Islet of Langerhans (tissue), 1 donor: ENCODE data around the gene DDAH1.
"Not testable (repeated sequence)": the region's sequence is repeated elsewhere in the genome, so short reads cannot be mapped to it uniquely, and the experiment has no call there.

ENCODE experiments used
- FAIRE-seq: peaks from one replicate; lab custom pipeline; 2011; peaks lifted over from hg19 to GRCh38; lab: Jason Lieb, UNC

The DDAH1 gene

DNA sequence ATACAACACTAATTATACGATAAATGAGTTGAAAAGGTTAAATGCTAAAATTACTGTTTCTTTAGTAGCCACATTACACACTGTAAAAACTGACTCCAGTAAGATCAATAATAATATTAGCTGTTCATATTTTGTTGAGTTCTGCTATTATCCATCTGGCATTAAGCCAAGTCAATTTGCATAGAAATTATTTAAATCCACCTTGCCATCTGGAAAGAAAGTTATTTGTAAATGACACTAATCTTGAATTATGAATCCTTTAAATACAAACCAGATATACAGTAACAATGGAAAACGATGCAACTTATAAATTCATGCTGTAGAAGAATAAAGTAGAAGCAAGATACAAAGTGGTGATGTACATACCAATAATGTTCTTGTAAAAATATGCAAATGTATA, 107.1 kb downstream of the DDAH1 start:
- FAIRE-seq, result peak; percentile 45

DNA sequence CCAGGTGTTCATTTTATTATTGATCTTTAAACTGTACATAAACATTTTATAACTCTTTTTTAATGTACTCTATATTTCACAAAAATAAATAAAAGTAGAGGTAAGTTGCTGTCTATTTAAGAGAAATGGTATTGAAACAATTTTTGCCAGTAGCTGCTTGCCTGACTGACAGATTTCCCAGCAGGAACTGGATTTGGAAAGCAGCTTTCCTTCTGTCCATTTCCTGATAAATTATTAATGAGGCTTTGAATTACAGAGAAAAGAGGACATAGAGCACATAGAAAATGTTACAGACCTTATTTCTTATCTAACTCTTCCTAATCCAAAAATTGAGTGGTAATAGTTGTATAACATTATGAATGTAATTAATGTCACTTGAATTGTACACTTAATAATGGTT, 108.8 kb downstream of the DDAH1 start:
- FAIRE-seq, result no peak

DNA sequence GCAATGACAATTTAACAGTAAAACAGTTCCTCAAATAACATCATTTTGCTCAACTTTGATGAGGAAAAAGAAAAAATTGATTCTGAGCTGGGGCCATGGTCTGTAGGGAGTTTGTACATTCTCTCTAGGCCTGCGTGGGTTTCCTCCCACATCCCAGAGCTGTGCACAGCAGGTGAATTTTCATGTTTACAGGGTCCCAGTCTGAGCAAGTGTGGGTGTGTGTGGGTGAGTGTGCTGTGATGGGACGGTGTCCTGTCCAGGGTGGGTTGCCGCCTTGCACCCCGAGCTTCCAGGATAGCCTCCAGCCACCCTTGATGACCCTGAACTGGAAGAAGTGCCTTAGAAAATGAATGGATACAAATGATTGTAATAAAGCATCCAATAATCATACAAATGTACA, 112.9 kb downstream of the DDAH1 start:
- FAIRE-seq, result no peak

DNA sequence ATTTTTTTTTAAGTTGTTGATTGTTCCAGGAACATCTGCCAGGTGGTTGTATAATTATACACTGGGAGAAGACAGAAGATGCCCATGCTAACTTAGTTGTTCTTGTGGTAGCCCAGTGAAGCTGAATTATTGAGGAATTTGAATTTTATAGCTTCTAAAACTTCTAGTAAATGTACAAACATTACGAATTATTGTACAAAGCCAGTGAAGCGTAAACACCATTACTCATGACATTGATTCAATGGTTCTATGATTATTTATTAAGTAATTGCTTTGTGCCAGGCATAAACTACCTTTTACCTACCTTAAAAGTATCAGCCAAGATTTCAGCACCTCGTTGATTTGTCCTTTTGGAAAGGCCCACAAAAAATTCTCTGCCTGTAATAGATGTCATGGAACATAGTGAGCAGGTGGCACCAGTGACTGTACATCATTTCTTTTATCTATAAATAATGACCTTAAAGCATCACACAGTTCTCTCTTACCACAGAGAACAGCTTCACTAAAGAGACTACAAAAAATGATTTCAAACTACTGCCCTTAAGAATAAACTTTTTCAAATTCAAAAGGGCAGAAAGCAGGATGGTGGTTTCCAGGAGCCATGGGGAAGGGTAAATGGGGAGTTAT, 113.6 kb downstream of the DDAH1 start:
- no peak for FAIRE-seq

DNA sequence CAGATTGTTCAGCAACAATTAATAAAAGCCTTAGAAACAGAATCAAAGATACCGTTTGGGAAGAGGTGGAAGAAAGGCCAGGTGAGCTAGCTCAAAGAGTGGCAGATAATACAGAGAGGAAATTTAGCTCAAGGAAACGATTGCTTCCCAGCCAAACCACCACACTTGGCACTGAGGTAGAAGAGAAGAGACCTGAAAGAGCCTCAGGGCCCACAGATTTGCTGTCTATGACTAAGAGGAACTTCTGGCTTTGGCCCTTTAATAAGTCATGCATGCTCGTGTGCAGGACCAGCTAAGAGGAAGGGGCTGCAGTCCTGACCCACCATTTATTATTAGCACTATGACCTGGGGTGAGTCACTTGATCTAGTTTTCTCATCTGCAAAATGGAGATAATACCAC, 115.7 kb downstream of the DDAH1 start:
- FAIRE-seq, result no peak

DNA sequence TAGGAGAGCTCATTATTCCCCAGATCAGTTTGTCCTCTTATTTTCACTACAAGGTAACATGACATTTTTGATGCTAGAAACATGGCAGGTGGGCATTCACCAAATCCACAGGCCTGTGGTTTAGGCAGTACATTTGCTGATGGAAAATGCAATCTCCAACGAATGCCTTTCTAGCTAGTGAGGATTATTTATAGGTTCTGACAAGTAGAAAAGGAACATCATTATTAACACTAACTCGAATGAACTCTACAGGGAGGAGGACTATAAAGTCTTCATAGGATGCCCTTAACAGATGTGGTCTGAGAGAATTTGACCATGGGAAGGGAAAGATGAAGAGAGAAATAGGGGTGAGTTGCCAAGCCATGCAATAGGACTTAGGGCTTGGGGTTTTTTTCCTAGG, 117.1 kb downstream of the DDAH1 start:
- FAIRE-seq, result no peak

DNA sequence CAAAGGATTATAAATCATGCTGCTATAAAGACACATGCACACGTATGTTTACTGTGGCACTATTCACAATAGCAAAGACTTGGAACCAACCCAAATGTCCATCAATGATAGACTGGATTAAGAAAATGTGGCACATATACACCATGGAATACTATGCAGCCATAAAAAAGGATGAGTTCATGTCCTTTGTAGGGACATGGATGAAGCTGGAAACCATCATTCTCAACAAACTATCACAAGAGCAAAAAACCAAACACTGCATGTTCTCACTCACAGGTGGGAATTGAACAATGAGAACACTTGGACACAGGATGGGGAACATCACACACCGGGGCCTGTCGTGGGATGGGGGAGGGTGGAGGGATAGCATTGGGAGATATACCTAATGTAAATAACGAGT, 117.7 kb downstream of the DDAH1 start:
- FAIRE-seq, result not testable (repeated sequence)

DNA sequence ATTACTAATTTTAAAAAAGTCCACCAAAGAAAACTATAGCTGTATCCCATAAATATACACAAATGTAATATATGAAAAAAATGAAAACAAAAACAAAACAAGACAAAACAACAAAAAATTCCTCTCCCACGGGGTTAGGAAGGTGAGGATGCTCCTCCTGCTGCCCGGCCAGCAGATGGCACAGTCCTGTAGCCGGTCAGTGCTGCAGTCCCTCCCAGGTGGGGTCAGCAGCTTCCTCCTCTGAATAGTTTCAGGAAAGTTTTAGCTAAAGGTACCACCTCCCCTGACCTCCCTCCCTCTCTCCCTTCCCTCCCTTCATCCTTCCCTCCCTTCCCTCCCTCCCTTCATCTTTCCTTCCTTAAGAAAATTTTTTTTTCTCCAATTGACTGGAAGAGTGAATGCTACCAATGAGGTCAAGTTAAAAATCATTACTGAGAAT, 120.7 kb downstream of the DDAH1 start:
- FAIRE-seq, result no peak

DNA sequence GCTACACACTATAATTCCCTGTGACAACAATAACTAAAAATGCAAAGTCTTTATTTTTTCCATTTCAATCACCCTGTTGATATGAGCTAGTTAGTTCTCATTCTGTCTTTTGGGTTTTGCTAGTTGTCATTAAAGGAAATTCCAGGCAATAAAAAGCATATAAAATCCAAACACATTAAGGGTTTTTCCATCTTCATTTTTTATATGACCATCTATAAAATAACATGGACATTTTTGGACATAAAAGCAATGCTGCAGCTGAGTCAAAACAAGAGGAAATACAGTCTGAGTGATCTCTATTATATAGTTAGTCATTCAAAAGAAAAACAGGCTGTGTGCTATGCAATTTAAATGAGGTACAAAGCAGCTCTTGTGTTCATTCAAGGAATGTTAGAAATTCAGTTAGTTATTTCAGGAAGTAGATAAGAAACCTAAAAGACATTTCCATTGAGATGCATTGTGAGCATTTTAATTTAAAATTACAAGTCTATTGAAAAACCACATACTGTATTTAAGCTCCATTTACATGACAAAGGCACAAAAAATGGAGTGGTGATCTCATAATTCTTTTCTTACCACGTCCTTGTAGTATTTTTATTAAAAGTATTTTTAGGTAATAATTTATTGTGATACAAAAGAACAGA, 121.2 kb downstream of the DDAH1 start:
- FAIRE-seq, result no peak

DNA sequence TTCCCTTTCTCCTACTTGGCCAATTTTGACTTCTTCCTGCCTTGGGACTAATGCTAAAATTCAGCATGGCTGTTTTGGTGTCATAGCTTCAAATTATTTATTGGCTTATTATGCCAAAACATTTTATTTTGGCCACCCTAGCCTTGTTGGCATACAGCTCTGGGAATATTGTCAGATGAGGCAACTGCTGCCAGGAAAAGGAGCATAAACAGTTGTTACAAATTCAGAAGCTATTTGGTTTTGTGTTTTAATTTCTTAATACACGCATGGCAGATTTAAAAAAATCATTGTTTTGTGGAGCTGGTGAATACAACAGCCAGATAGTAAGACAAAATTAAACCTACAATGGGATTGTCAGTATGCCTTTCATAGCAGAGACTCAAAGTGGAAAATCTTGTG, 121.7 kb downstream of the DDAH1 start:
- FAIRE-seq, result no peak

DNA sequence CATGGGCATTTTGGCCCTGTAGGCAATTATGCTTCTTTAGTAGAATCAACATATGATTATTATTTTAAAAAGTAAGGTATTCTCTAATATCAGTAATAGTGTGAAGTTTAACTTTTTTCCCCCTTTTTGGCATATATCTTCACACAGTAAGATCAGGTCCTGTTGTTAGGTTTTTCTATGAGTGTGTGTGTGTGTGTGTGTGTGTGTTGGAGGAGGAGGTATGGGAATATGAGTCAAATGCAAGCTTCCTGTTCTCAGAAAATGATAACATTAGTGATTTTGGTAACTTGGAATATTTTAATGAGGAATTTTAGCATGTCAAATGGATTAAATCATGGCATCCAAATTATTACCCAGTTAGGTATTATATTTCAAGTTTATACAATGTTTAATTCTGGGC, 122.8 kb downstream of the DDAH1 start:
- no peak for FAIRE-seq

DNA sequence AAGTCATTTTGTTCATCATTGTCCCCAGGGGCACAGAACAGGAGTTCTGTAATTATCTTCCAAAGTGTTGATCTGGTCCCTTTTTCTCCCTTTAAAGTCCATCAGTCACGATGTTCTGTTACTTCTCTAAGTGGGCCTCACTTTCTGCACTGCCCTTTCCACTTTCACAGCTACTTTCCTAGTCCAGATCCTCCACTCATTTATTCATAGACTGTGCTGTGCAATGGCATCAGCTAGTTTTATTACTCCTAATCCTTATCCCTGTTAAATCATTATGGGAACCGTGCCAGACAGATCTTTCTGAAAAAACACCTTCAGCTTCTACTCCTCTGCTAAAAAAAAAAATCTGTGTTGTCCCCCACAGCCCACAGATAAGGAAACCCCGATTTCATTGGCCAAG, 124.5 kb downstream of the DDAH1 start:
- FAIRE-seq, result no peak

DNA sequence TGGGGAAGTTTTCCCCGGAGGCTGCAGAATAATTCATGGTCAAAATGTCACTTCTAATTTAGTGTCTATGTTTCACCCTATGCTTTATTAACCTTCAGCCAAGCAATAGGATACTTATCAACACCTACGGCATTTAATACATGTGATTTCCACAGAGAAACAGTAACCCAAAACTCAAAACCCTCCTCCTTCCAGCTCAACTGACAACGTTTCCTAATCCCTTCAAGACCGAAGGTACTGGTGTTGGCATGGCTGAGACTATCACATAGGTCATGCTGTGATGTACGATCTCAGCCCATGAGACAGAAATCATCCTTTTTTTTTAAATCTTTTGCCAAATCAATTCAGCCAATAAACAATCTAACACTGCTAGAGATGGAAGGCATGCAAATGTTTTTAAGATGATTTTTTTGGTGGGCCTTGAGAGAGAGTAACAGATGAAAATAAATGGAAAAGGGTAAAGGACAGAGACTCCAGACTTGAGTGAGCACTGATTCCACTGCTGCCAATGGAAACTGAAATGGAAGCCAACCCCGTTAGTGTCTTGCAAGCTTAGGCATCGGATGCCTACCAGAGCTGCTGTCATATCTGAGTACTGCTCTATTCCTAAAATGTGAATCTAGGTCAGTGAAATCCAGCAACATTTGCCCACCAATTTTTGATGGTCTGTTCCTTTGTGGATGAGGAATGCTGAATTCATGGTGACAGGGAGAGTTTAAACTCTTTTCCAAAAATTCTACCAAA, 125.1 kb downstream of the DDAH1 start:
- FAIRE-seq, result no peak

DNA sequence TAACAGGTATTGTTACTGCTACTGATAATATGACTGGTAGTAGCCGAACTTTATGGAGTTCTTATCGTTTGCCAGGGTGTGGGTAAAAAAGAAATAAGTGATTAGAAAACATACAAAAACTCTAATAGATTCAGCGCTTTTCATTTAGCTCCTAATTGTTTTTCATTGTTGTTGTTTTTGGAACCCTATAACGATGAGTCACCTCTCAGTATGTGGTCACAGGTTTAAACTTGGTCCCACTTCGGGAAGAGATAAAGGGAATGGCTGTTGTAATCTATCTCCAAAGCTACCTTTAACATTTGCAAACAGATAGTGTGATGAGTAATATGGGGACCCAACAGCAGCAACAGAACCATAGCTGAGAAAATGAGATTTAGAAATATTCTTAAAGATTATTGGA, 125.9 kb downstream of the DDAH1 start:
- no peak for FAIRE-seq

DNA sequence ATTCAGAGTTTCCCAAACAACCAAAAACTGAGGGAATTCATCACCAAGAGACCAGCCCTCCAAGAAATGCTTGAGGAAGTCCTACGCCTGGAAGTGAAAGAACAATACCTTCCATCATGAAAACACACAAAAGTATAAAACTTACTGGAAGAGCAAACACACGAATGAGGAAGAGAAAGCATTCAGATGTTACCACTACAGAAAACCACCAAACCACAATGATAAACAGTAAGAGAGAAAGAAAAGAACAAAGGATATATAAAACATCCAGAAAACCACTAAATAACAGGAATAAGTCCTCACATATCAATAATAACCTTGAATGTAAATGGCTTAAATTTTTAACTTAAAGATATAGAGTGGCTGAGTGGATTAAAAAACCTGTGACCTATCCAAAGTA, 130.0 kb downstream of the DDAH1 start:
- no peak for FAIRE-seq

DNA sequence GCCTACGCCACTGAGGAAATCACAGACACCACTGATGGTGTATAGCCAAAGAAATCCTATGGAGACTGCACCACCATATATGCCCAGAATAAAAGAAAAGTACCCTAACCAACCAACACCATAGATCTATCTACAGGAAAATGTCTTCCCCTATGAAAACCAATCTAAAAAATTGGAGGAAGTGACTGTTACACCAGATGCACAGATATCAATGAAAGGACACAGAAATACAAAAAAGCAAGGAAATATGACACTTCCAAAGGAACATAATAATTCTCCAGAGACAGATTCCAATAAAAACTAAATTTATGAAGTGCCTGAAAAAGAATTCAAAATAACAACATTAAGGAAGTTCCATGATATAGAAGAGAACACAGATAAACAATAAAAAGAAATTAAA, 131.8 kb downstream of the DDAH1 start:
- no peak for FAIRE-seq

DNA sequence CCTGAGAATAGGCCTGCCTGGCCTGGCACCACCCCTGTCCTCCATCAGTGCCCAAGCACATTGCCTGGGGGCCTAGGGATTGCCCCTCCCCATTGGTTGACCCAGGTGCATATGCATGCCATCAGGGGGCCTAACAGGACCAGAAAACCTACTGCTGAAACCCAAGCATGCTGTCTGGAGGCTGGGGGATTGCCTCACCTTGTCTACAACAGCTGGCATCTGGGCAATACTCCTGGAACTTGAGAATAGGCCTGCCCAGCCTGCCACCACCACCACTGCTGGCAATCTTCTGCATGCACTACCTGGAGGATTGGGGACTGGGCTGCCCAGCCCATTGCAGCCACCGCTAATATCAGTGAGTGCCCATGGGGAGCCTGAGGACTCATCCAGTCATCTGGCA, 132.4 kb downstream of the DDAH1 start:
- no peak for FAIRE-seq

DNA sequence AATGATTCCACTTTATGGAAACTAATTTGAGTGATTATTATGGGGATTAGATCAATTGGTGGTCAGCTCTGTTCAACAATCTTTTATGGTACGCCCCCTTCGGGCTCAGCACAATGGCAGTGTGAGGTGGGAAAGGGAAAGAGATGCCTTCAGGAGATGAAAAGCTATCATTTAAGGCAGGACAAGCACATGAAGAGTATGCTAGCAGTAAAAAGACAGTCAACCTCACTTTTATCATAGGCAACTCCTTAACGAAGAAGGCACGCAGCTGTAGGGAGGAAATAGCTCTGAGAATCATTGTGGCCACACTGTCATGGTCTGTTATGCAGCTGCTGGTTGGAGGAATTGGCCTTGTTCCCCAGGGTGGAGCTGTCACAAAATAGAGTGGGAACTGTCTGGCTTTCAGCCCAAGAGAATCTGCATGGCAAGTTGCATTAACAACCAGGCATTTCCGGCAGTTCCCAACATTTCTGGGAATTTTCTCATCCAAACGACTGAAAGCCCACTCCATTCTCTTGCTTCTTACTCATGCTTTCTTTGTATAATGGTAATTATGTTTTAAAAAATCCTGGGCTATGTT, 134.2 kb downstream of the DDAH1 start:
- no peak for FAIRE-seq

DNA sequence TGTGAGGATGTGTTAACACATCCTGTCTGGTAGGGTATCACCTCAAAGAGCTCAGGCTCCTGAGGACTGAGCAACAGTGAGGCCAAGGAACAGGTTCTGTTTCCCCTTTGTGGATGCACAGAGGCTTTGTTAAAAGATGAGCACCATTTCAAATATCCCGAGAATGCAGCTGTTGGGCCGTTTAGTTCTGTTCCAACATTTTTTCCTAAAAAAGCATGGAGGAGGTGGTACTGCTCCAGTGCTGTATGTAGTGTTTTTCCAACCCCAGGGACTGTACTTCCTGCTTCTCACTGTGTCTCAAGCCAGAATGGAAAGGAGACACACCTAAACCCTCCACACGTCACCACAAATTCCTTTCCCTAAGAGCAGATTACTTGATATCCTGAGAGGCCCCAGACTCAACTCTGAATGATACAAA, 134.7 kb downstream of the DDAH1 start:
- FAIRE-seq, result no peak

DNA sequence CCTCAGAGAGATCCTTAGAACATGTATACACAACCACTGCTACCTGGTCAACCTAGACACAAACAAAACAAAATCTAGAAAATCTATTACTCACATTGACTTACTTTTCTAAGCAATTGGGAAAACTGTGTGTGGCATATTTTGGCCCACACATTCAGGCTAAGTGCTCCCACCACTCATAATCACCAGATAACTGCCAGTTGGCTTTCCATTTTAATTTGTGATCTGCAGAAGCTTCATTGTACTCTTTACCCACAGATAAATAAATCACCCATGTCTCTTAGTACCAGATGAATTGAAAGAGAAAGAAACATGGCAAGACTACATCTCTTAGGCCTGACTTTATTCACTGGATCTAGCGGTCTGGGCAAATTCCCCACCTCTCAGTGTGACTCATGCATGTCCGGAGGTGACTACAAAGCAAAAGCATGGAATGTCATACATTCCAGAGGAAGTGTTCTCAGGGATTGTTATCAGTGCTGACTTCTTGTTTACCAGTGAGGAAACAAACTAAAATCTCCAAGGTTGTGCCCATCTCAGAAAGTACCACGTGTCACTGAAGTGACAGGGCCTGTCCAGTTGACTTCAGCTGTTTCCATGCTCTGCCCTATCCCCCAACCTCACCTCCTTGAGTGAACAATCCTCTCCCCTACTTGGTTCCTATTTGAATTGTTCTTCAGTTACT, 136.1 kb downstream of the DDAH1 start:
- no peak for FAIRE-seq

DNA sequence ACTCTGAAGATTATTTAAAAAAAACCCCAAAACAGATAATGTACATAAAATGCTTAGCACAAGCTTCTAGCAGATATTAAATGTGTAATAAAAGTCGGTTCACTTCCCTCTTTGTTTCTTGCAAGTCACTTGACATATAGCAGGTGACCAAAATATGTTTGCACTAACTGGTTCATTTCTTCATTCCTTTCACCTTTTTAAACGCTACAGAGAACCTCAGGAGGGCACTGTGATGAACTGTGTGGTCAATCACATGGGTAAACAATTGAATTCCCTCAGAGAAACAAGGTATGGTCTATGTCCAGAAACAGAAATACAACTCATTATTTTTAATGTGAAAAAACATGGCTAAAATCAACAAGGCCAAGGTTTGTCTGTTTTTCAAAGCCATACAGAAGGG, 137.2 kb downstream of the DDAH1 start:
- FAIRE-seq, result no peak

DNA sequence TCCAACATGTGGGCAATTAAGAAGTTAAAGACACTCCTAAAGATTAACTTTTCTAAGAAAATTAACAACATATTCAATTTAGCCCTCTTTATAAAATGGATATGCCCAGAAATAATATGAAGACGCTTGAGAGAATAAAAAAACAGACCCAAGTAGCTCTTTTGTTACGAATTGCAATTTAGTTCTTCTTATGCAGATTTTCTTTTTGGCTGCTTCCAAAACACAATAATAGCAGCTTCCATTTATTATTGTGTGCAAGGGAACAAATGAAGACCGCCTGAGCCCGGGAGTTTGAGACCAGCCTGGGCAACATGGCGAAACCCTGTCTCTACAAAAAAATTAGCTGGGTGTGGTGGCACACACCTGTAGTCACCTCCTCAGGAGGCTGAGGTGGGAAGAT, 138.1 kb downstream of the DDAH1 start:
- no peak for FAIRE-seq

DNA sequence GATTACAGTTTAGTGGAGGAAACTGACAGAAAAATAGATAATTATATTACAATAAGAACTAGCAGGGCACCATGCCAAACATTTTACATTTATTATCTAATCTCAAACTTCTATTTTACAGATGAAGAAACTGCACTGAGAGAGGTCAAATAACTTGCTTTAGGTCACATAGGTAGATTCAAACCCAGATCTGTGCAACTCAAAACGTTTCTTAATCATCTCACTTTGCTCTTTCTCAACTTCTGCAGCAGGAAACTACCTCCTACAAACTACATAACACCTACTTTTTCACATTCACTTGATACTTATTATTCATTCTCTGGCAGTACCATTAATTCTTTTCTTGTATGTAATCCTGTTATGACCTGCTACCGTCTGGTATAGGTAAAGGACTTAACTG, 138.6 kb downstream of the DDAH1 start:
- no peak for FAIRE-seq
